ENCODE results near the gene SORBS1.
A peak's percentile ranks its signal among the peaks of the same experiment; 100 is the strongest.

The SORBS1 gene

DNA sequence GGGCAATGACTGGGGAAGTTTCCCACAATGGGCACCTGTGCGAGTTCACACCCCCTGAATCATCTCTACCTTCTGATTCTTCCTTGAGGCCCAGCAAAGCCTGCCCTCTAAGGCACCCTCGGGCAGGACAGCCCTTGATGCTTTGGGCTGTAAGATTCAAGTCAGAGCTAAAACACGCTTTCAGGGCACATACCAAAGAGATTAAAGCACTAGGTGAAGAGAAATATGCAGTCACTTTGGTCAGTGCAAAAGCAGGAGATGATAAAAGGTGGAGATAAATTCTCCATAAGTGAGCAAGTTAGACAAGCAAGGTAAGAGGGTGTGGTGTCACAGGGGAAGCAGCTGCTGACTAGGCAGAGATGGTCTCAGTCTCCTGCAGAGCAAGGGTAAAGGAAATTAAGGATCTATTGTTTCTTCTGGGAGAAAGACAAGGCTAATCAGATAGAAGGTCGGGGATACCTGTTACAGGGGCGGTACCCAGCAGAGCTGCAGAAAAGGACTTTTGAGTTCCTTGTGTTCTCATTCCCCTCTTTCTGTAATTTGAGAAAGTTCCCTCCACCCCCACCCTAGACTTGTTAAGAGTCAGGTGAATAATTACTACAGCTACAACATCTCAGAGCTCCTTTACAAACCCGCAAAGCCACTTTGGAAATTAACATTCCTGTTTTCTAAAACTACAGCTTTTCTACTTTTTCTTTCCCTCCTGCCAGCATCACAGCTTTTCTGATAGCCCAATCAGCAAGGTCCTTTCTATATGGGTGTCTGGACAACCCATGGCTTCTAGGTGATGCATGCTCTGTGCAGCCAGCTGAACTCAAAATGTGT lies 296.7 kb downstream of the SORBS1 start:
- peak; percentile 80 for DNase-seq (ENCODE audit: low read depth, low spot score)
- peak overlapping the region; percentile 87 for H3K27ac ChIP-seq

DNA sequence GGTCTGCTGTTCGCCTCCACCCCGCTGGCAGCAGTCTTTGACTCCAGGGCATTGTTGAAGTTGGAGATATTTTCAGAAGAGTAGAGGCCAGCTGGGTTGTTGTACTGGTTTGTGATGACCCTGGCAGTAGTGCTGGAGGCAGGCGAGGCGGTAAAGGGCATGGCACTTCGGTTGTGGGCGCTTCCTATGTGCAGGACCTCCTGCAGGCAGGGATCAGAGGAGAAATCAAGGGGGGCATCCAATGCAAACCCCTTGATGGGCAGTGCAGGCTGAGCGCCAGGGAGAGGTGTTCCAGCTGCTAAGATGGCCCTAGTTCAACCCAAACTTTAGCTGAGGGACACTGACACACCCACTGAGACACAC lies 297.3 kb downstream of the SORBS1 start:
- no peak for DNase-seq (ENCODE audit: low read depth, low spot score)
- peak overlapping the region; percentile 87 for H3K27ac ChIP-seq

DNA sequence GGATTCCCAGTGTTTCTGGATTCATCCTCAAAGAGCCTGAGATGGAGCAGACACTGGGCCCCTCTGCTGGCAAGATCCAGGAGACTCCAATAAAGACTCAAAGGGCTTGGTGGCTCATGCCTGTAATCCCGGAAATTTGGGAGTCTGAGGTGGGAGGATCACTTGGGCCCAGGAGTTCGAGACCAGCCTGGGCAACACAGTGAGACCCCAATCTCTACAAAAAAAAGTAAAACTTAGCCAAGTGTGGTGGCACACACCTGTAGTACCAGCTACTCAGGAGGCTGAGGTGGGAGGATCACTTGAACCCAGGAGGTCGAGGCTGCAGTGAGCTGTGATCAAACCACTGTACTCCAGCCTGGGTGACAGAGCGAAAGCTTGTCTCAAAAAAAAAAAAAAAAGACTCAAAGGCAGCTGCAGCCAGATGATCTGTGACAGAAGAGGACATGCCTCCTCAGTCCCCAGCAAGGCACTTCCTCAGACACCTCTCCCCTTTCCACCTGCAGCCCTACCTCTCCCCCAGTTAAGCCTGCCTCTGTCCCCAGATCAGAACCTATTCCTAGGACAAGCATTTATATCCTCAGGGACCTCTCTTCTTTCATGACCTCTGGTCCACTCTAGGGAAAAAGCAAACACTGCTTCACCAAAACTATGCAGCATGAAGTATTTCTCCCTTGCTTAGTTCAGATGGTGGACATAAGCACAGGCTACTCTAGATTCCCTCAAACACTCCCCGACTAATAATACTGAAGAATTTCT lies 298.2 kb downstream of the SORBS1 start:
- DNase-seq (ENCODE audit: low read depth, low spot score): no peak
- H3K27ac ChIP-seq: peak overlapping the region; percentile 87

DNA sequence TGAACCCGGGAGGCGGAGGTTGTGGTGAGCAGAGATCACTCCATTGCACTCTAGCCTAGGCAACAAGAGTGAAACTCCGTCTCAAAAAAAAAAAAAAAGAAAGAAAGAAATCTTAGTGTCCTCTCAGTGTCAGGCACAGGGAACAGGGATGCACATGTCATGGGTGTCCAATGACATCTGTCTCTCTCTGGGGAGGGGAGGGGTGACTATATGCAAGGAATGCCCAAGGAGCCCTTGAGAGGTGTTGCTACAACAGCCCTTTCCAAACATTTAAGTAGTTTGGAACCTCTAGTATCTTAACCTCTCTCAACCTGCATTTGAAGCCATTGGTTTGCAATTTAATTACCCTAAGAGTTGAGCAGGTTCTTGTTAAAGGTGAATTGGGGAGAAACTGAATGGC lies 299.2 kb downstream of the SORBS1 start:
- peak overlapping the region; percentile 87 for H3K27ac ChIP-seq
- no peak for DNase-seq (ENCODE audit: low read depth, low spot score)
